GM21381 (cell line): ENCODE data around the gene KIAA0319L.
A peak's percentile ranks its signal among the peaks of the same experiment; 100 is the strongest.

Experiments
- ATAC-seq: cut with Tn5 transposase; IDR thresholded peaks from one replicate; pipeline ENCODE4 v1.9.1; 2021; ENCODE audit warnings: mild to moderate bottlenecking, moderate library complexity; ENCODE audit not compliant: unreplicated experiment

The KIAA0319L gene

GRCh38 chr1:35564037-35564883 lies 7.1 kb upstream of the KIAA0319L start:
- no peak for ATAC-seq

- no peak for ATAC-seq
Observed at GRCh38 chr1:35563166-35563565, 6.0 kb upstream of the KIAA0319L start.

- ATAC-seq, result no peak
Observed at GRCh38 chr1:35561972-35562680, 4.9 kb upstream of the KIAA0319L start.

GRCh38 chr1:35561297-35561971 lies 4.2 kb upstream of the KIAA0319L start:
- no peak for ATAC-seq

GRCh38 chr1:35560256-35561225 lies 3.3 kb upstream of the KIAA0319L start:
- ATAC-seq, result no peak

GRCh38 chr1:35559317-35559944 lies 2.2 kb upstream of the KIAA0319L start:
- no peak for ATAC-seq

- no peak for ATAC-seq
Observed at GRCh38 chr1:35558374-35559316, 1.4 kb upstream of the KIAA0319L start.

- peak; percentile 78 for ATAC-seq
Observed at GRCh38 chr1:35557611-35558373, 589 bp upstream of the KIAA0319L start, which contains the start of gene NCDN. Gene NCDN, plus strand, starts transcription at chr1:35557799. Its CDS starts 392 bp downstream, at chr1:35558191.

- ATAC-seq, result no peak
Observed at GRCh38 chr1:35556484-35557117, 602 bp downstream of the KIAA0319L start.

- ATAC-seq, result no peak
Observed at GRCh38 chr1:35555601-35556477, 1.4 kb downstream of the KIAA0319L start.

GRCh38 chr1:35555212-35555584 lies 2.0 kb downstream of the KIAA0319L start:
- no peak for ATAC-seq

GRCh38 chr1:35554266-35555211 lies 2.7 kb downstream of the KIAA0319L start:
- ATAC-seq, result no peak

GRCh38 chr1:35553851-35554250 lies 3.4 kb downstream of the KIAA0319L start:
- no peak for ATAC-seq

GRCh38 chr1:35546614-35547013 lies 10.6 kb downstream of the KIAA0319L start:
- no peak for ATAC-seq

- no peak for ATAC-seq
Observed at GRCh38 chr1:35544976-35545375, 12.2 kb downstream of the KIAA0319L start.
